Measurements from ENCODE around the gene TERF2IP.

GRCh38 chr16:75648265-75649076 lies 898 bp downstream of the TERF2IP start:
- TF ChIP-seq SMC3 (conservative IDR thresholded peaks at IDR 0.05; ENCODE audit: poor library complexity) = no peak
- no peak for TF ChIP-seq EZH2 (IDR thresholded peaks at IDR 0.05; ENCODE audit: borderline replicate concordance, insufficient read depth, low read length, poor library complexity, severe bottlenecking)

Data from neural cell (in vitro differentiated cells).